SK-N-SH (cell line): ENCODE data around the gene CA10.

Source experiments
- CTCF ChIP-seq: fragments of 200-600 bp; sonication (generic); IDR thresholded peaks from 2 replicates; pipeline ENCODE4 v1.6.1; 2017; ENCODE audit warnings: antibody characterized with exemption, mild to moderate bottlenecking, moderate library complexity
- EZH2phosphoT487 ChIP-seq: fragments of 200-600 bp; sonication (generic); IDR thresholded peaks from 2 replicates; pipeline ENCODE4 v1.6.1; 2017; ENCODE audit warnings: low read depth, mixed run types, mild to moderate bottlenecking, antibody characterized with exemption, moderate library complexity, borderline replicate concordance
- FOXJ3 ChIP-seq: sonication (generic); formaldehyde crosslinking; IDR thresholded peaks from 2 replicates; pipeline ENCODE4 v1.5.1; 2020; ENCODE audit warnings: mild to moderate bottlenecking, missing genetic modification reagents
- GABPA ChIP-seq: IDR thresholded peaks from 2 replicates; pipeline ENCODE4 v1.4.0; 2012; ENCODE audit warnings: low read depth, mild to moderate bottlenecking
- MAX ChIP-seq: IDR thresholded peaks from 2 replicates; pipeline ENCODE4 v1.4.0; 2012; ENCODE audit warnings: low read depth
- NFIC ChIP-seq: IDR thresholded peaks from 2 replicates; pipeline ENCODE4 v1.4.0; 2012; ENCODE audit warnings: borderline replicate concordance
- TCF12 ChIP-seq: IDR thresholded peaks from 2 replicates; pipeline ENCODE4 v1.4.0; 2012
- USF2 ChIP-seq: fragments of 150-350 bp; IDR thresholded peaks from 2 replicates; pipeline ENCODE4 v1.6.1; 2017; ENCODE audit warnings: antibody characterized with exemption, low read length, low read depth, borderline replicate concordance
- YY1 ChIP-seq: IDR thresholded peaks from 2 replicates; pipeline ENCODE4 v1.4.0; 2012; ENCODE audit warnings: low read depth, mild to moderate bottlenecking
- TF ChIP-seq, protein P1 (sequence below): IDR thresholded peaks from 2 replicates; pipeline ENCODE4 v1.6.1; 2012; ENCODE audit warnings: mild to moderate bottlenecking, low read depth, low read length, moderate library complexity

DNA sequence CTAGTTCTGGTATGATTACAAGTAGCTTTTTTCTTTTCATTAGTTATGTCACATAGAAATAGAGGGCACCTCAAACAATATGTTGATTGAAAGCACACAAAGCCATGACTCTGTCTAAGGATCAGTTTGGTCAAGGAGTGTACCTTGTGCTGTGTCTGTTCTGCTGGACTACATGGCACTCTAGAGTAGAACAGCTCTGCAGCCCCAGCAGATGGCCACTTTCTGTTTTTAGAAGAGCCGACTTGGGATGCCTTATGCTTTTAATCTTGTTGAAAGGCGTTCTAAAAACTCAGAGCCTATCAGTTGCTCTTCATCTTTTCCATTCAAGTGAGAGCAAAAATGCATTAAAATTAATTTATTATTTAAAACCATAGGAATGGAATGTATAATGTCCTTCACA lies 49.3 kb upstream of the CA10 start:
- TF ChIP-seq EZH2phosphoT487 (no peak), FOXJ3 (CRISPR knock-in tag) (no peak), CTCF (no peak), TCF12 (no peak), MAX (no peak), NFIC (no peak), GABPA (no peak), USF2 (no peak), YY1 (no peak)
- TF ChIP-seq, protein P1, sequence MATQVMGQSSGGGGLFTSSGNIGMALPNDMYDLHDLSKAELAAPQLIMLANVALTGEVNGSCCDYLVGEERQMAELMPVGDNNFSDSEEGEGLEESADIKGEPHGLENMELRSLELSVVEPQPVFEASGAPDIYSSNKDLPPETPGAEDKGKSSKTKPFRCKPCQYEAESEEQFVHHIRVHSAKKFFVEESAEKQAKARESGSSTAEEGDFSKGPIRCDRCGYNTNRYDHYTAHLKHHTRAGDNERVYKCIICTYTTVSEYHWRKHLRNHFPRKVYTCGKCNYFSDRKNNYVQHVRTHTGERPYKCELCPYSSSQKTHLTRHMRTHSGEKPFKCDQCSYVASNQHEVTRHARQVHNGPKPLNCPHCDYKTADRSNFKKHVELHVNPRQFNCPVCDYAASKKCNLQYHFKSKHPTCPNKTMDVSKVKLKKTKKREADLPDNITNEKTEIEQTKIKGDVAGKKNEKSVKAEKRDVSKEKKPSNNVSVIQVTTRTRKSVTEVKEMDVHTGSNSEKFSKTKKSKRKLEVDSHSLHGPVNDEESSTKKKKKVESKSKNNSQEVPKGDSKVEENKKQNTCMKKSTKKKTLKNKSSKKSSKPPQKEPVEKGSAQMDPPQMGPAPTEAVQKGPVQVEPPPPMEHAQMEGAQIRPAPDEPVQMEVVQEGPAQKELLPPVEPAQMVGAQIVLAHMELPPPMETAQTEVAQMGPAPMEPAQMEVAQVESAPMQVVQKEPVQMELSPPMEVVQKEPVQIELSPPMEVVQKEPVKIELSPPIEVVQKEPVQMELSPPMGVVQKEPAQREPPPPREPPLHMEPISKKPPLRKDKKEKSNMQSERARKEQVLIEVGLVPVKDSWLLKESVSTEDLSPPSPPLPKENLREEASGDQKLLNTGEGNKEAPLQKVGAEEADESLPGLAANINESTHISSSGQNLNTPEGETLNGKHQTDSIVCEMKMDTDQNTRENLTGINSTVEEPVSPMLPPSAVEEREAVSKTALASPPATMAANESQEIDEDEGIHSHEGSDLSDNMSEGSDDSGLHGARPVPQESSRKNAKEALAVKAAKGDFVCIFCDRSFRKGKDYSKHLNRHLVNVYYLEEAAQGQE: no peak
